Measurements from ENCODE around the gene FILIP1L.

The FILIP1L gene

DNA sequence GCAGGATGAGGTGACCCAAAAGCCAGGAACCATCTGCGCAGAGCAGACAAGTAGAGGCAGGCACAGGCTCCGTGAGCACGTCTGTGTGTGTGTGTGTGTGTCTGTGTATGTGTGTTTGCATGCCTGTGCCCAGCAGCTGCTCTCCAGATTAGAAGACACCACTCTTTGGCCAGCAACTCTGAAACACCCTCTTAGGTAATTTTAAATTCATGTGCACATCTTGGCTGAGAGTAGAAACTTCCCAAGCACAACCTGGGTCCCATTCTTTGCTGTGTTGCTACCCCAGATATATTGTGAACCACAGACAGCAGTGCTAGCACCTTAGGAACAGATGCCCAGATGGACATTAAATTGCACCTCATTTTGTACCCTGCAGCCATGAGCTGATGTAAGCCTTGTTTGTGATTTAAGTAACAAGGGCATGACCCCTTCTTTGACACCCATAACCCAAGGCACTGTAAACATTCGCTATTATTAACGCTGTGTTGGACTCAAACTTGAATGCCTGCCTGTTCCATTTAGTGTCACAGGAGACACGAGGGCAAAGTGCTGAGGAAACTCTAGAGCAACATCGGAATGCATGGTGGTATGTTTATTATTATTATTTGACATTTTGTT is at the start of gene FILIP1L:
Gene FILIP1L (minus strand): TSS at position 89 of the 618 bp plus-strand sequence.
- no peak for DNase-seq

DNA sequence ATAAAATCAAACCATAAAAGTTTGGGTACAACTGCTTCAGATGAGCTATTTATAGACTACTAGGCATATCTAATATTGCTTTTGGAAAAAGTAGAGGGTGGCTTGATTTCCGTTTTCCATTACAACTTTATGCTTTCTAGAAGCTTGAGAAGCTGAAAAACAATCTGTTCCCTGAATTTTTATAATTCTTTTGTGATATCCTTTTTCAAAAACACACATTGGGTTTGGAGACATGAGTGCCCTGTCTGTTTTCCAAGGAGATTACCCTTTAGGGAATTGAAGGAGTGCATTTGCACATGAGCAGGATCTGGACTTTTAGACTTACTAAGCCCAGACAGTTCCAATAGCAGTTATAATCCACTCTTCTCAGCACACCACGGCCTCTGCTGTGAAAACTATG is 49.5 kb upstream of the FILIP1L start:
- DNase-seq: no peak

DNA sequence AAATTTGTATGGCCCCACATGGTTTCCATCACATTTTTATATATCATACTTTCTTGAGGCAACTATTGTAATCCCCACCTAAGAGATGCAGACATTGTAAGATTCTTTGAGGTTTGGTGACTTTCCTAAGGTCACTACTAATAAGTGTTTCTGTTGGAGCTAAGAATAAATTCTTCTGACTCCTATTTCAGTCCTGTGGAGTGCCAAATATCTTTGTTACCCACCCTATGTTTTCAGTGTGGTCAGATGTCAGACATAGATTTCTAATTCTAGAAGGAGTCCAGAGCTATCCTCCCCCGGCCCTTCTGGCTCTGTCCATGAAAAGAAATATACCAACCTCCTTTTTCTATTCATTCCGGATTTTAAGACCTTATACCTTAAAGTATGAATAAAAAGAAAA is 46.2 kb upstream of the FILIP1L start:
- DNase-seq: no peak

DNA sequence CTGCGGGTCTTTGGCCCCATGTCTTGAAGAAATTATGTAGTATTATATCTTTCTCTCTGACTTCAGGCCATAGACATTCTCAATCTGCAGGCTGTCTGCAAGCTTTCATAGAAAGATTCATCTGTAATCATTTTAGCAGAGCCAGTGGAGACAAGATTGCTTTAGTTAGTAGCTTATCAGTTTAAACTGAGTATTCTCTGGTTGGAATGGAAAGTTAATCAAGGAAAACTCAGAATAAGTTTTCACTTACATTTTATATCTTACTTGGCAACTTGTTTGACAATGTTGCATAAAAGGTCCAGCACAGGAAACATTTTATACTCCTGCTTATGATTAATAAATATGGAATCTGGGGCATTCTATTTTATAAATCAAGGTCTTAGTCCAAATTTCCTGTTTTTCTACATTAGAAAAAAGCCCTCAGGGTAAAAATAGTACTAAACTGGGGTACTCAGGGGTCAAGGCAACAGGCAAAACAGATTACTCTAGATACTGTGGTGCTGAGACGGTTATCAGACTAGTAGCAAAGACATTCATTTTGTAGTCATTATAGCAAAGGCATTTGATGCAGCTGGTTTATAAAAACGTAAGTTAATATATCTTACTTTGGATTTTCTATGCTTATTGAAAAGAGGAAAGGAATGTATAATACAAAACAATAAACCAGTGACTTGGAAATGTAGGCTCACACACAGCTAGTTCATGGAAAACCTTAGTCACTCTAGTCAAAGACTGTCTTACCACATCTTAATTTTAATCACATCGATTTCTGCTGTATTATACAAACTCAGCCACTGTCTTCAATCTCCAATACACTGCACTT is 45.2 kb upstream of the FILIP1L start:
- no peak for DNase-seq

DNA sequence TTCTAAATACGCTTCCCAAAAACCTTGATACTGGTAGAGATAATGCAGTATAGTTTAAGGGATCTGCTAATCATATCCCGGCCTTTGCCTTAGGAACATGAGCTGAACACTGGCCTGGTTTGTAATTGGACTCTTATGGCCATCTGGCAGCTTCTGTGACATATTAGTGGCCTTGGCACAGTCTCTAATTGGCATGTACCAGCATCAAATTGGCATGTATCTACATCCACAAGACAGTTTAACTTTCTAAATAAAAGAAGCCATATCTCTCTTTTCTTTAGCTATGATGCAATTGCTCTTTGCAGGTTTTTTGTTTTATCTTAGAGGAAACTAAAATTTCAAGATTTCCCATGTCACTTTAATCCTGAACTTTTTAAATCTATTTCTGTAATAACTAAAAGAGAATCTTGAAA is 44.6 kb upstream of the FILIP1L start:
- DNase-seq: no peak

DNA sequence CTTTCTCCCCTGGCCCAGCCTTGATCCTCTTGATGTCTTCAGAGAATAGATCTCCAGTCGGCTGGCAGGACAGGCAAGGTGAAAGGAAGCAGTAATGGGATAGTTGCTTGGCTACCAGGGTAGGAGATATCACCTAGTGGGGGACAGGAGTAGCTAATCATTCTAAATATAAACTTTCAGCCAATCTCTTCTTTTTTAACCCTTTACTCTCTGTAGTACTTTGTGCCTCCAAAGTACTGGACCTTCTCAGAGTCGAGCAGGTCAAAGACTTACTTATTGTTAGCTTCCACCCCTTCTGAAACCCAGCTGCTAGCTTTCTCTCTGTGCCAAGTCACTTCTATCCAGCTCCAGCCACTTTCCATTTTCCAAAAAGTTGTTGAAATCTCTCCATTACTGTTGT is 43.4 kb upstream of the FILIP1L start:
- no peak for DNase-seq

DNA sequence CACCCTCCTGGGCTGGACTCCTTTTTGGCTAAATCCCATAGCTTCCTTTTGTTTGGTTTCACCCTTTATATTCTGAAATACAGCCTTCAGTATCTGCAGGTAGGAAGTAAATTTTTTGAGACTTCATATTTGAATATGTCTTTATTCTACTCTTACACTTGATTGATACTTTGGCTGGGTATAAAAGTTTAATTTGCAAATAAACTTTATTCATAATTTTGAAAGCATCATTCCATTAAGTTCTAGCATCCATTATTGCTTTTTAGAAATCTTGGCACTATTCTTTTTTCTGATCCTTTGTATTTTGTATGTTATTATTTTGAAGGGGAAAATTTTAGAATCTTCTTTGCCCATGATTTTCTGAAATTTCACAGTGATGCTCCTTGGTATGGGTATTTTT is 41.3 kb upstream of the FILIP1L start:
- peak; percentile 10 for DNase-seq

DNA sequence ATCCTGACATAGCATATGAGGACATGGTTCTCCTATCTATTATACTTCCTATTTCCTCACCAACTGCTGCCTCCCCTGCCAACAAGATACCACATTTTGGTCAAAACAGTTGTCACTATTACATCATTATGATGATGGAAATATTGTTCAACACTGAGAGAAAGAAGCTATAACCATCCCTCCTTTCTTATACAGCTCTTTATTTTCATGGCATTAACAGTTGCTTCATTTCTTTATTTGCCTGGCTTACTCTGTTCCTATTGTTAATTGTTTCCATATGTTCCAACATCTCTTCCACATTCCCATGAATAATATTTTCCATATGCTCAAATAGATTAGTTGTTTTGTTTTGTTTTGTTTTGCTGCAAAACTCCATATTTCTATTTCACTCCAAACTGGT is 40.8 kb upstream of the FILIP1L start:
- DNase-seq: peak; percentile 27

DNA sequence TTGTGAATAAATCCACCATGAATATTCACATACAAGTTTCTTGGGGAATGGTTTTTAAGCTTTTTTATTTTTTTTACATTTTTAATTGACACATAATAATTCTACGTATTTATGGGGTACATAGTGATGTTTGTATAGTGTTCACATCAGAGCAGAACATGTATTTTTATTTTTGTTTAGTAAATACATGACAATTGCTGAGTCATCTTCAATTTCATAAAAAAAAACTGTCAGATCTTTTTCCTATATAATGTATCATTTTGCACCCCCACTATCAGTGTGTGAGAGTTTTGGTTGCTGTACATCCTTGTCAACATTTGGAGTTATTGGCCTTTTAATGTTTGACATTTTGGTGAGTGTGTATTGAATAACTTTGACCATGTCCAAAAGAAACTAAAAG is 39.9 kb upstream of the FILIP1L start:
- DNase-seq: no peak

DNA sequence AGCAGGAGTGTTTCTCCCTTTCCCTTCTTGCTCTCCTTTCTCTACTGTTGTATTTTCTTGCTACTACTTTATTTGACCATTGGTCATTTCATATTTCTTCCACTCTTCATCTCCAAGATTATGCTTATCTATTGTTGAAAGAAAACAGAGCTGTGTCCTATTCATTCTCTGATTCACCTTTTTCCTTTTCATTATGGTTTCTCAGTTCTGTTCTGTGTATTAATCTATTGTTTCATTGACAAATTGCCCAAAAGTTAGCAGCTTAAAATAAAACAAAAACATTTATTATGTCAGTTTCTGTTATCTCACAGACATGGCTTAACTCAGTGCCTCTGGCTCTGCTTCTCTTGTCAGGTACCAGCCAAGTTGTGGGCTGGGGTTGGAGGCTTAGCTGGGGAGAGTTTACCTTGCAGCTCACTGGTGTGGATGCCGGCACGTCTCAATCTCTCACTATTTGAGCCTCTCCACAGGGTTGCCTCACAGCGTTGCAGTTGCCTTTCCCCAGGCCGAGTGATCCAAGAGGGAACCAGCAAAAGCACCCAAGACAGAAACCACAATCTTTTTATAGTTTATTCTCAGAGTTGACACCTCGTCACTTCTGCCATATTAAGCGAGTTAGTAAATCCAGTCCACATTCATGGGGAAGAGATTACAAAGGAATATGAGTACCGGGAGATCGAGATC is 36.9 kb upstream of the FILIP1L start:
- no peak for DNase-seq

DNA sequence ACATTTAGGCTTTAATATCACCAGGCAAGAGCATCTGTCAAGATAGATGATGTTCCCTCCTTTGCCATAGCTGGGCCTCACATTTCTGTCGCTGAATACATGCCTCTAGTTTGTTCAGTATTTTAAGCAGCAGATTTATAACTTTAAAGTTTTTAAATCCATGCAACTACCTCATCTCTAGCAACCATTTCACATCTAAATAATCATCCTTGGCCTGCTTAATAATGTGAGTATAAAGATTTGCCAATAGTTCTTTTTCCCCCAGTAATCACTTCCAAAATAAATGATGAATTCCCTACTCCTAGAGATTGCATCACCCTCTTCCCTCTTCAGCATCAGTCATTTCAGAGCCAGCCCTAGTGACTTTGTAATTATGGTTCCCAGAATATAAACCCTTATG is 36.2 kb upstream of the FILIP1L start:
- DNase-seq: no peak

DNA sequence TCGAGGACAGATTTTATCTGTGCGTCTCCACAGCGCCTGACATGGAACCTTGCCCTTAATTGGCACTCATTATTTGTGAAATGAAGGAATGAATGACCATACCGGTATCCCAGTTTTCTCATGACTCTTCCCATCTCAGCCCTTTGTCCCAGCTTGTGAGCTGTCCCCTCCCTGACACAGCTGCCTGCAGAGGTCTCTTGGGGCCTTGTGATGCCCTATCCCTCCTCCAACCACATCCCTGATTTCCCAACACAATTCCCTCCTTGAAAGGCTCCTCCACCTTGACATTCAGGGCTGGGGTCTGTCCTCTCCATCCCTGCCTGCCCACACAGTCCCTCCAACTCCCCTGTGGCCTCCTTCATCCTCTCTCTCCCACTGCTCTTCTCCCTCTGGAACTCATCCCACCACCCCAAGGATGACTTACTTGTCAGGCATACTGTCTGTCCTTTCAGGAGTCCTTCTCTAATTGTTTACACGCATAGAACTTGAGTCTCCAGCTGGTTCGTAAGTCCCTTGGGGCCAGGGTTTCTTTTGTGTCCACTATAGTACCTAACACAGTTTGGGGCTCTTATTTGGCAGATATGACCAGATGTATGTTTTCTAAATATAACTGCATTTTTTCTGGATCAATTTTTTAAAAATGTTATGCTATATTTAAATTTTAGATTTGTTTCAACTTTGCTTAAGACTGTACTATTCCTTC is 35.6 kb upstream of the FILIP1L start:
- DNase-seq: no peak

DNA sequence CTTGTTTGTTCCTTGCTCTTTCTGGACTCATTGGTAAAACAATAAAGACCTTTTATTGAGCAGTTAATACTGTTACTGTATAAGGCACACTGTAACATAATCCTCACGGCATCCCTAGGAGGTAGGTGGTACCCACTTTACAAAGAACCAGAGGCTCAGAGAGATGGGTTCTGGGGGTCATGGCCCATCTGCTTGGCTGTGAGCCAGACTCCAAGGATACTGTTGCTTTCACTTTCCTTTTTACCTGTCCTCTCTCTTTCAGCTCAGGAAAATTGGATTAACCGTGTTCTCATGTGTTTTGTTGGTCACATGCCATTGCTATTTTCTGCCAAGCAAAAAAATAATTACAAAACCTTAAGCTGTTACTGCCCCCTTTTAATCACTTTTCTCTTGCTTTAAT is 34.8 kb upstream of the FILIP1L start:
- DNase-seq: no peak

DNA sequence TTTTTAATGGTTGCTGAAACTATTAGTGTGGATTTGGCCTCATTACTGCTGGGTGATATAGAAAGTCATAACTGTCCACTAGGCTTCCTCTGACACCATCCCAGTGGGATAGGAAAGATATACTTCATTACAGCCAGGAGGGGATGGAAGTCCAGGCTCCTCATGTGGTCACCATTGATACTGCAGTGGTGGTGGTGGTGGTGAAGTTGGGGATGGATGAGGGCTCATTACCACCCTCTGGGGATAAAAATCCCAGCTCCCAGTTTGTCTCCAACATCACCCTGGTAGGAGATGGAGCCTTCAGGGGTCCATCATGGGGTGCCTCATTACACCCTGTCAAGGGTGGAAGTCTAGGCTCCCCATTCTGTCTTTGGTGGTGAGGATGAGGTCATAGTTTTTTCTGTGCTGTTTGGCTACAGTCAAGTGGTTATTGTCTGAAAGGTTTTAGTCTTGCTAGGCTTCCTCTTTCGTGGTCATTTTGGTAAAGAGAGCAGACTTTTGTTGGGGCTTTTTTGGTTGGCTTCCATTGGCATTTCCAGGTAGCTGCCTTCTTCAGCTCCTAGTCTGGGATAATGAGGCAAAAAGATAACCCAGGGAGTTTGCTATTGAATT is 30.1 kb upstream of the FILIP1L start:
- DNase-seq: peak; percentile 59

DNA sequence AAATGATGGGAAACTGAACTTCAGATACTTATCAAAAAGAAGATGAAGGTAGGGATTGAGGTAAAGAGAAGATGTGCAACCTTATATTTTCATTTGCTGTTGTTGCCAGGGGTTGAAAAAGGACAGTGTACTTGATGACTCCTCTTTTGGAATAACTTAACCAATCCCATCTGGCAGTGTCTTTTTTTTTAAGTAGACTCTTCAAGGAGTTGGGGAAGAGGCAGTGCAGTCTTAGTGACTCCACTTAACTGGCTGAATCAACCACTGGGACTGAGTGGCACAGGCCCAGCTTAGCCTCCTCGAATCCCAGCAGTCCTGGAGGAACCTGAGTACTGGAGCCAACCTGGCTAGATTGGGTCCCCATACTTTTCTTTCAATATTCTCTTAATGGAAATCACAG is 27.3 kb upstream of the FILIP1L start:
- DNase-seq: no peak

DNA sequence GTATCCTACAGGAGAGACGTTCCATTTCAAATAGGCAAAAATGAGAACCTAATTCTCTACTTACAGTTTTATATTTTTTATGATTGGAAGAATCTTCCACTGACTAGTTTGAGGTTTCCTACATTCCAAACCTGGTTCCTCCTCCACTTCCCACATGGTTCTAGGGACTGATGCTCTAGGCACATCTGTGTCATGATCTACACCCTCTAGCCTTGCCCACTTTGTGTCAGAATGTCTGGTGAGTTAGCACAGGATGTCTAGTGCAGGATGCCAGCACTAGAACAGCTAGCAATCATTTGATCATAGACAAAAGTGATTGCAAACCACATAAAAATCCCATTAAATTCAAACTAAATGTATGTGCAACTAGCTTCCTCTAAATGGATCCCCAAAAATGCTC is 26.7 kb upstream of the FILIP1L start:
- DNase-seq: no peak

DNA sequence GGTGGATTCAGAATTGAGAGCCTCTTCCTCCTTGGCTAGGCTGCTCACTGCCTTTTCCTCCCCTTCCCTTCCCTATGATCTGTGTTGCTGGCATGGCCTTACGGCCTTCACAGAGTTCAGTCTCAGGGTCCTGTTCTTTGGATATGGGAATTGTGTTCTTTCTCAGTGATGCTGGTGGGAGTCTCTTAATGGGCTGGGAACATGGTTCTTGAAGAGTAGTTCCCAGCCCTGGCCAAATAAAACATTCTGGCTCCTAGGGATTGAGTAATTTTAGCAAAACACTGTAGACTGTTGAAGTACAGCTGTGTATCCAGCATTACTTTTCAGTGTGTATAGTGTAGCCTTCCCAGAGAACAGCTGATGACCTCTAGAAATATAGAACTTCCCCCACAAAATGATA is 22.6 kb upstream of the FILIP1L start:
- DNase-seq: no peak

DNA sequence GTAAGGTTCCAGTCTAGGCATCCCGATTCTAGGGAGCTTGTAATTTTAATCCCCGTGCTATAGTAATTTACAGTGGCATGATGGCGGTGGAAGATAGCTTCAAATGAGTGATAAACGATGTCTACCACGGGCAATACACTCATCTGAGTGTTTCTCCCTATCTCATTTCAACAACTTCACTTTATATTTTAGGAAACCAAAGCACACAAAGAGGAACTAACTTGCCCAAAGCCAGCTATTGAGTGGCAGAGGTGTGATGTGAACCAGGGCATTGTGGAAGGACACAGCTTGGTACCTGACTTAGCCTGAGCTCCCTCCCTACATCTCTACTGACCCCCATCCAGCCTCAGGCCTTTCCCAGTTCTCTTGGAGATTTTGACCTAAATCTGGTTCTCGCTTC is 16.9 kb upstream of the FILIP1L start:
- peak; percentile 60 for DNase-seq

DNA sequence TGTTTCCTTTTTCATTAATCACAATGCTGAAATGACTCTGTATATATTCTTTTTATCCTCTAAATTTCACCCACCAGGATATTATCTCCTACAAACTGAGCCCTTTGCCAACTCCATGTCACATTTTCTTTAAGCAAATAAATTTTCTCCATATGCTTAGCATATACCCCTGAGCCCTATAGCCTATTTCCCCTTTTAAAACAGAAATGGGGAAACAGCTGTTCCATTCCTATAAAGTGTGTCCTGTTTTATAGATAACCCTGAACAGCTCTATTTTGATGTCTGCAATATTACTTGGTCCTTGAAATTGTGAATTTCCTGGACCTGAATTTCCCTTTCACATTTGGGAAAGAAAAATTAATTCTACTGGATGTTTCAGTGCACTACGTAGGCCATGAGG is 15.6 kb upstream of the FILIP1L start:
- peak; percentile 65 for DNase-seq

DNA sequence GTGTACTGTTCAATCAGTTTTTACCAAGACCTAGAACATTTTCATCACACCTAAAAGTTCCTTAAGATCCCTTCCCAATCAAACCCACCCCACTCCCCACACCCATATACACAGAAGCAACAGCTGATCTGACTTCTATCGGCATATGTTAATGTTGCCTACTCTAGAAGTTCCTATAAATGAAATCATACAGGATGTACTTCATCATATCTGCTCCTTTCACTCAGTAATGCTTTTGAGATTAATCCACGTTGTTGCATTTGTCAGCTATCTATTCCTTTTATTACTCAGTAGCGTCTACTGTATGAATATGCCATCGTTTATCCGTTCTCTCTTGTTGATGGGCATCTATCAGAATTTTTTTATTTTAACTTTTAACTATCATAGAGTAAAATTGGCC is 14.3 kb upstream of the FILIP1L start:
- DNase-seq: no peak

DNA sequence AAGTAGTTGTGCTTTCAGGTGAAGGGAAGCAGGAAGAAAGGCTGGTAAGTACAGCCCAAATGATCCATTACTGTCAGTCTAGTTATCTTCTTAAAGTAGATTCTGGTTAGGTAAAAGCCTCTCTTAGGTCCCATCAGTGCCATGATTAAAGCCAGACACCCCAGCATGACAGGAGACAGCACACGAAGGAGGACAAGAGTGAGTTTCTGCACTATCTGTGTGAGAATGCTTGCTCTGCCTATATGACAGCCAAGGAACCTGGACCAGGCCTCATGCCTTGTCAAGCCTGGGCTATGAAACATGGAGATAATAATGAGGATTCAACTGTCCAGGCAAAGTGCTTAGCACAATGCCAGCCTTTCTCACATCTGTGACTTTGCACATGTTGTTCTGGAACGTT is 13.5 kb upstream of the FILIP1L start:
- no peak for DNase-seq

DNA sequence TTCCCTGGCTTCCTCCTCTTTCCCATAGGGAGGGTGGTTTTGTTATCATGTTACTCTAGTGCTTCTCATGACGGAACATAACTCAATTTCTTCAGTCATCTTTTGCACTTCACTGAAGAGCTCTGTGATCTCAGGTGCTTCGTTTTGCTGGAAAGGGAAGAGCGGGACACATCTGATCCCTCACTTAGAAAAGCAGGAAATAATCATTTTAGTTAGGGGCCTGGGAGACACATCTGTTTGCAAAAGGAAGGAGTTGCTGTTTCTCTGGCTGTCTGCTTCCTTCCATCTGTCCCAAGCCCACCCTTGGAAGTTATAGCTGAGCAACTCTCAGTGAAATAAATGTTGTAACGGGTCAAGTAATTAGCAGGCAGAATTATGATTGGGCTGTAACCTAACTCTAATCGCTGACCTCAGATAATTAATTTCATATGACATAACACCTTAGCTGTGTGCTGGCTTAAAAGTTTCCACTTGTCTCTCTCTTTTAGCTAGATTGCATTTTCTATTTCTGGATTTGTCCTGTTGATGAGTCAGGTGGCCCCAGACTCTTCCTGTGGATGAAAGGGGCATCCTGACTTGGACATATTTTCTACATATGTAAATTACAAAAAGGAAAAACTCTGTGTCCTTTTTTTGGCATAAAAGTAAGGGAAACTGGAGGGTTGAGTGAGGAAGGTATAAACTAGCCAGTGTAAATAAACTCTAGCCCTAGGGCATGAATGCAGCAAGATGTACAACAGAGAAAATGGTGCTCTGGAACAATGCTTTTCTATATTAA is 11.0 kb upstream of the FILIP1L start:
- no peak for DNase-seq
